MCF 10A (cell line): ENCODE data around the gene SLC25A5. TPM values are rescaled to one million over a fixed set of nuclear protein-coding genes. Genes with fewer than 3 reads are reported as not detected.
A peak's percentile ranks its signal among the peaks of the same experiment; 100 is the strongest.

Experiments used
- BruUV-seq: library from RNA; stranded (reverse); fragments of 400-500 nt; replicated peaks from 2 replicates; lab custom pipeline; 2021; lab: Mats Ljungman, UMichigan
- CTCF ChIA-PET: fragments of 300-600 bp; sonication (Branson Sonifier 250); formaldehyde crosslinking; extraction: SDS; loops from one replicate; lab custom pipeline; 2021; ENCODE audit warnings: antibody characterized with exemption, inconsistent platforms; lab: Yijun Ruan, JAX
- POLR2A ChIA-PET: fragments of 300-600, 350-650 bp; sonication (Branson Sonifier 250); formaldehyde crosslinking; extraction: SDS; loops from one replicate; lab custom pipeline; 2020; ENCODE audit warnings: antibody characterized with exemption, inconsistent platforms; lab: Yijun Ruan, JAX
- DNase-seq: peaks from one replicate; pipeline ENCODE4 v3.0.0-alpha.2; 2018; ENCODE audit not compliant: unreplicated experiment
- H3K27ac Mint-ChIP-seq: one replicate; pipeline ENCODE4 v1.8.0; 2022; ENCODE audit warnings: mild to moderate bottlenecking, low read depth, mixed read lengths; ENCODE audit not compliant: unreplicated experiment
- H3K27me3 Mint-ChIP-seq: one replicate; pipeline ENCODE4 v1.8.0; 2022; ENCODE audit warnings: mixed read lengths; ENCODE audit not compliant: insufficient read depth, unreplicated experiment
- H3K36me3 Mint-ChIP-seq: one replicate; pipeline ENCODE4 v1.8.0; 2022; ENCODE audit warnings: mild to moderate bottlenecking, moderate library complexity, mixed read lengths; ENCODE audit not compliant: insufficient read depth, unreplicated experiment
- H3K4me1 Mint-ChIP-seq: one replicate; pipeline ENCODE4 v1.8.0; 2022; ENCODE audit warnings: mixed read lengths; ENCODE audit not compliant: insufficient read depth, unreplicated experiment
- H3K4me3 Mint-ChIP-seq: one replicate; pipeline ENCODE4 v1.8.0; 2022; ENCODE audit warnings: mild to moderate bottlenecking, moderate library complexity, mixed read lengths; ENCODE audit not compliant: unreplicated experiment
- H3K9me3 Mint-ChIP-seq: one replicate; pipeline ENCODE4 v1.8.0; 2022; ENCODE audit warnings: mixed read lengths; ENCODE audit not compliant: unreplicated experiment
- CTCF ChIP-seq: fragments of 200-600 bp; IDR thresholded peaks from one replicate; pipeline ENCODE4 v1.8.0; 2022; ENCODE audit warnings: antibody characterized with exemption, mild to moderate bottlenecking; ENCODE audit not compliant: unreplicated experiment
- intact Hi-C: fragments of 100-400 bp; cut with micrococcal nuclease; formaldehyde crosslinking; loops from 2 replicates; pipeline ENCODE4 v1.14.1; 2022
- total RNA-seq: library from RNA; stranded (reverse); gene quantifications from 2 replicates; pipeline ENCODE4 v1.2.3, GENCODE V29; 2022

The SLC25A5 gene
- total RNA-seq, 1 experiment from 2014 or later, result 405 TPM

GRCh38 chrX:119421016-119421705, 47.1 kb upstream of the SLC25A5 start:
- H3K9me3 Mint-ChIP-seq, result no peaks in the 10 kb centered on the region
- peaks cover 30% of the 10 kb centered on the region for H3K36me3 Mint-ChIP-seq
- POLR2A ChIA-PET, result no interaction called here
- CTCF ChIA-PET, result interaction anchor here (0.9 kb wide), 1 partner anchor 95 kb away, joined by 3 read pairs; no protein-coding TSS in a partner anchor
- H3K27me3 Mint-ChIP-seq, result peaks cover 15% of the 10 kb centered on the region
- H3K4me3 Mint-ChIP-seq, result no peak overlapping the region
- no TSS peak for BruUV-seq
- H3K4me1 Mint-ChIP-seq, result no peaks in the 10 kb centered on the region
- intact Hi-C loops, result no loop called here
- DNase-seq, result no peak
- TF ChIP-seq CTCF, result no peak
- H3K27ac Mint-ChIP-seq, result no peak overlapping the region

GRCh38 chrX:119423631-119424030, 44.6 kb upstream of the SLC25A5 start:
- no peak overlapping the region for H3K4me3 Mint-ChIP-seq
- no peaks in the 10 kb centered on the region for H3K9me3 Mint-ChIP-seq
- intact Hi-C loops, result no loop called here
- DNase-seq, result no peak
- BruUV-seq, result no TSS peak
- ChIA-PET CTCF (interaction anchor here (0.7 kb wide), 1 partner anchor 53 kb away, joined by 3 read pairs; no protein-coding TSS in a partner anchor), POLR2A (no interaction called here)
- H3K36me3 Mint-ChIP-seq, result peaks cover 24% of the 10 kb centered on the region
- TF ChIP-seq CTCF, result no peak
- H3K27me3 Mint-ChIP-seq, result peaks cover 15% of the 10 kb centered on the region
- peaks cover 14% of the 10 kb centered on the region for H3K4me1 Mint-ChIP-seq
- no peak overlapping the region for H3K27ac Mint-ChIP-seq

- no peak for DNase-seq
- CTCF ChIA-PET, result interaction anchor here (0.7 kb wide), 1 partner anchor 420 kb away, joined by 3 read pairs; no protein-coding TSS in a partner anchor
- intact Hi-C loops, result no loop called here
- no peak overlapping the region for H3K27ac Mint-ChIP-seq
- no peak for TF ChIP-seq CTCF
- no TSS peak for BruUV-seq
- H3K4me3 Mint-ChIP-seq, result no peak overlapping the region
- POLR2A ChIA-PET, result no interaction called here
- peaks cover 15% of the 10 kb centered on the region for H3K27me3 Mint-ChIP-seq
- H3K36me3 Mint-ChIP-seq, result peaks cover 22% of the 10 kb centered on the region
- H3K4me1 Mint-ChIP-seq, result peaks cover 14% of the 10 kb centered on the region
- H3K9me3 Mint-ChIP-seq, result no peaks in the 10 kb centered on the region
Measured at GRCh38 chrX:119424999-119425398, 43.2 kb upstream of the SLC25A5 start.

- H3K27ac Mint-ChIP-seq, result peak overlapping the region; percentile 0
Measured at GRCh38 chrX:119427024-119427794, 41.0 kb upstream of the SLC25A5 start.

More at GRCh38 chrX:119427024-119427794, 41.0 kb upstream of the SLC25A5 start:
- ChIA-PET POLR2A (interaction anchor here (0.7 kb wide), 1 partner anchor 28 kb away, joined by 3 read pairs; no protein-coding TSS in a partner anchor), CTCF (interaction anchor here (0.6 to 2.4 kb wide), 4 partner anchors 9 to 382 kb away, joined by 3 to 8 read pairs (median 4); no protein-coding TSS in a partner anchor)
- peaks cover 10% of the 10 kb centered on the region for H3K27me3 Mint-ChIP-seq
- DNase-seq, result peak; percentile 53
- no peak overlapping the region for H3K4me3 Mint-ChIP-seq
- no peaks in the 10 kb centered on the region for H3K9me3 Mint-ChIP-seq
- no TSS peak for BruUV-seq
- H3K36me3 Mint-ChIP-seq, result peaks cover 14% of the 10 kb centered on the region
- no peak for TF ChIP-seq CTCF
- peaks cover 14% of the 10 kb centered on the region for H3K4me1 Mint-ChIP-seq
- intact Hi-C loops, result no loop called here
